Measurements from ENCODE around the gene CUX1.
A peak's percentile ranks its signal among the peaks of the same experiment; 100 is the strongest.

Gene CUX1, protein sequence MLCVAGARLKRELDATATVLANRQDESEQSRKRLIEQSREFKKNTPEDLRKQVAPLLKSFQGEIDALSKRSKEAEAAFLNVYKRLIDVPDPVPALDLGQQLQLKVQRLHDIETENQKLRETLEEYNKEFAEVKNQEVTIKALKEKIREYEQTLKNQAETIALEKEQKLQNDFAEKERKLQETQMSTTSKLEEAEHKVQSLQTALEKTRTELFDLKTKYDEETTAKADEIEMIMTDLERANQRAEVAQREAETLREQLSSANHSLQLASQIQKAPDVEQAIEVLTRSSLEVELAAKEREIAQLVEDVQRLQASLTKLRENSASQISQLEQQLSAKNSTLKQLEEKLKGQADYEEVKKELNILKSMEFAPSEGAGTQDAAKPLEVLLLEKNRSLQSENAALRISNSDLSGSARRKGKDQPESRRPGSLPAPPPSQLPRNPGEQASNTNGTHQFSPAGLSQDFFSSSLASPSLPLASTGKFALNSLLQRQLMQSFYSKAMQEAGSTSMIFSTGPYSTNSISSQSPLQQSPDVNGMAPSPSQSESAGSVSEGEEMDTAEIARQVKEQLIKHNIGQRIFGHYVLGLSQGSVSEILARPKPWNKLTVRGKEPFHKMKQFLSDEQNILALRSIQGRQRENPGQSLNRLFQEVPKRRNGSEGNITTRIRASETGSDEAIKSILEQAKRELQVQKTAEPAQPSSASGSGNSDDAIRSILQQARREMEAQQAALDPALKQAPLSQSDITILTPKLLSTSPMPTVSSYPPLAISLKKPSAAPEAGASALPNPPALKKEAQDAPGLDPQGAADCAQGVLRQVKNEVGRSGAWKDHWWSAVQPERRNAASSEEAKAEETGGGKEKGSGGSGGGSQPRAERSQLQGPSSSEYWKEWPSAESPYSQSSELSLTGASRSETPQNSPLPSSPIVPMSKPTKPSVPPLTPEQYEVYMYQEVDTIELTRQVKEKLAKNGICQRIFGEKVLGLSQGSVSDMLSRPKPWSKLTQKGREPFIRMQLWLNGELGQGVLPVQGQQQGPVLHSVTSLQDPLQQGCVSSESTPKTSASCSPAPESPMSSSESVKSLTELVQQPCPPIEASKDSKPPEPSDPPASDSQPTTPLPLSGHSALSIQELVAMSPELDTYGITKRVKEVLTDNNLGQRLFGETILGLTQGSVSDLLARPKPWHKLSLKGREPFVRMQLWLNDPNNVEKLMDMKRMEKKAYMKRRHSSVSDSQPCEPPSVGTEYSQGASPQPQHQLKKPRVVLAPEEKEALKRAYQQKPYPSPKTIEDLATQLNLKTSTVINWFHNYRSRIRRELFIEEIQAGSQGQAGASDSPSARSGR (N-terminal part only)

DNA sequence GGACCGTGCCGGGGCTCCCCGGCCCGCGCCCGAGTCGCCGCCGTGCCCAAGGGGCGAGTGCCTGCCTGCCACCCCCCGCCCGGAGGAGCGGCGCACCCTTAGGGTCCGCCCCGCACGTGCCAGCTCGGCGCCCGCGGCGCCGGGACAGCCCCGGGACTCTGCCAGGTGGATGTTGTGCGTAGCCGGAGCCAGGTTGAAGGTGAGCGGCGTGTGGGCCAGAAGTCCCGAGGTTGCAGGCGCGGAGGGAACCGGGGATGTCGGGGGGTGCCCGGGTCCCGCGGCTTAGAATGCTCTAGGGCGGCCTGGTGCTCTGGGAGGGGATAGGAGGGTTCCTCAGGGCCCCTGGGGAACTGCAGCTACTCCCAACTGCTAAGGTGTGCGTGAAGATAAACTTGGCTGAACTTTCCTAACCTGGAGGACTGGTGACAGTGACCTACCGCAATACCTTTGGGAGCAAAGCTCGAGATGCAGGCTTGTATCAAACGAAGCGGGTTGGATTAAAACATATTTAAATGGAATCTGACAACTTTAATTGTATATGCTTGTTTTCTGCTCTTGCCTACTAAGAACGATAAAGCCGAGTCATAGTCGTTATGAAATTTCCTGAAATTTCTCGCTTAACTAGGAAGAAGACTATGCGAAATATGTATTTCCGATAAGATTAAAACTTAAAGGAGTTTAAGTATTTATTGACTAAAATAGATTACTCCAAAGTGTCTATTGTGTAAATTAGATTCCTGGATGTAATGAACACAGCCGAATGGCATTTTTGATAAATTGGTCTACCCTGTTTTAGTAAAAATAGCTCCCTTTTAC, at the start of gene CUX1:
CUX1 (plus strand) TSS at position 156 of the 816 bp plus-strand sequence; CDS start at position 170, 14 bp downstream.
- intact Hi-C loops (cut with micrococcal nuclease) = no loop called here
- H3K27me3 Mint-ChIP-seq = no peaks in the 10 kb centered on the region
- H3K4me1 Mint-ChIP-seq (ENCODE audit: low read depth) = peaks cover 51% of the 10 kb centered on the region
- peaks cover 6% of the 10 kb centered on the region for H3K36me3 Mint-ChIP-seq (ENCODE audit: low read depth)
- H3K9me3 Mint-ChIP-seq = no peaks in the 10 kb centered on the region
- H3K27ac Mint-ChIP-seq = peak within 1 kb of the TSS; percentile 83
- peak within 1 kb of the TSS; percentile 81 for H3K4me3 Mint-ChIP-seq

DNA sequence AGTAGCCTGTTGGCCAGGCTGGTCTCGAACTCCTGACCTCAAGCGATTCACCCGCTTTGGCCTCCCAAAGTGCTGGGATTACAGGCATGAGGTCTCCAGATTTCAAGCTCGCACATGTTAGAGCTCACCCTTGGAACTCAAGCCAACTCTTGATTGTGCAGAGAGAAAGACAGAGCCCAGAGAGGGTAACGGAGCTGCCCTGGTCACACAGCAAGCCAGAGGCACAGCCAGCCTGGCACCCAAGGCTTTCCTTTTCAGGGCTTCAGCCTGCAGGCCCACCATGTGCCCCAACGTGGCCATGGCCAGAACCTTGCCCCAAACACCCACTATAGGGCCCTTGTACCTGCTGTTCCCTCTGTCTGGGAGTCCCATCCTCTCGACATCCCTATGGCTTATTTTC, 49.1 kb upstream of the CUX1 start:
- H3K27ac Mint-ChIP-seq = no peak overlapping the region
- H3K4me1 Mint-ChIP-seq (ENCODE audit: low read depth) = peaks cover 11% of the 10 kb centered on the region
- H3K27me3 Mint-ChIP-seq = peaks cover 12% of the 10 kb centered on the region
- intact Hi-C loops (cut with micrococcal nuclease) = no loop called here
- H3K4me3 Mint-ChIP-seq = no peak overlapping the region
- no peaks in the 10 kb centered on the region for H3K9me3 Mint-ChIP-seq
- H3K36me3 Mint-ChIP-seq (ENCODE audit: low read depth) = no peaks in the 10 kb centered on the region

DNA sequence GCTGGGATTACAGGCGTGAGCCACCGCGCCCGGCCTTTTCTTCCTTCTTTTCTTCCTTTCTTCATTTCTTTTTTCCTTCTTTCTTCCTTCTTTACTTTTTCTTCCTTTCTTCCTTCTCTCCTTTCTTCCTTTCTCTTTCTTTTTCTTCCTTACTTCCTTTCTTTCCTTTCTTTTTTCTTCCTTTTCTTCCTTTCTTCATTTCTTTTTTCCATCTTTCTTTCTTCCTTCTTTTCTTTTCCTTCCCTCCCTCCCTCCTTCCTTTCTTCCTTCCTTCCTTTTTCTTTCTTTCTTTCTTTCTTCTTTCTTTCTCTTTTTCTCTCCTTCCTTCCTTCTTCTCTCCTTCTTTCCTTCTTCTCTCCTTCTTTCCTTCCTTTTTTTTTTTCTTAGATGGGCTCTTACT, 47.0 kb upstream of the CUX1 start:
- no peaks in the 10 kb centered on the region for H3K36me3 Mint-ChIP-seq (ENCODE audit: low read depth)
- no peaks in the 10 kb centered on the region for H3K9me3 Mint-ChIP-seq
- H3K4me1 Mint-ChIP-seq (ENCODE audit: low read depth) = peaks cover 11% of the 10 kb centered on the region
- H3K27ac Mint-ChIP-seq = no peak overlapping the region
- no peak overlapping the region for H3K4me3 Mint-ChIP-seq
- H3K27me3 Mint-ChIP-seq = peaks cover 10% of the 10 kb centered on the region
- intact Hi-C loops (cut with micrococcal nuclease) = no loop called here

DNA sequence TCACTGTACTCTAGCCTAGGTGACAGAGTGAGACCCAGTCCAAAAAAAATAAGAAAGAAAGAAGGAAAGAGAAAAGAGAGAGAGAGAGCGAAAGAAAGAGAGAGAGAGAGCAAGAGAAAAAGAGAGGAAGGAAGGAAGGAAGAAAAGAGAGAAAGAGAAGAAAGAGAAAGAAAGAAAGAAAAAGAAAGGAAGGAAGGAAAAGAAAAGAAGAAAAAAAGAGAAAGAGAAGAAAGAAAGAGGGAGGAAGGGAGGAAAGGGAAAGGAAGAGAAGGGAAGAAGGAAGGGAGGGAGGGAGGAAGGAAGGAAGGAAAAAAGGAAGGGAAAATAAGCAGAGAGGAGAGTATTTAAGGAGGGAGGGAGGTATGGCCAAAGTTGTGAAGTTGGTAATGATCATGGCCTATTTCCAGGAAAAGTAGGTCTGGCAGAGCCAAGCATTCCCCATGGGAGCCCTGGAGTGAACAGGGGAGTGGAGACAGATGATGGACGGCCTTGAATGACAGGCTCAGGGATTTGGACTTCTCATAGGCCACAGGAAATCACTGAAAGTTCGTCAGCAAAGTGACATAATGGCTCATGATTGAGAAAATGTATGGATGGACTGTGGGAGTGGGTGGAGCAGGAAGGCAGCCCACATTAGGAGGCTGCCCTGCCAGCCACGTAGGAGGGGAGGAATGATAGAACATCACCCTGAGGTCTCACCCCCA, 44.8 kb upstream of the CUX1 start:
- peaks cover 11% of the 10 kb centered on the region for H3K4me1 Mint-ChIP-seq (ENCODE audit: low read depth)
- H3K27ac Mint-ChIP-seq = no peak overlapping the region
- H3K9me3 Mint-ChIP-seq = no peaks in the 10 kb centered on the region
- H3K4me3 Mint-ChIP-seq = no peak overlapping the region
- intact Hi-C loops (cut with micrococcal nuclease) = no loop called here
- peaks cover 10% of the 10 kb centered on the region for H3K27me3 Mint-ChIP-seq
- no peaks in the 10 kb centered on the region for H3K36me3 Mint-ChIP-seq (ENCODE audit: low read depth)

DNA sequence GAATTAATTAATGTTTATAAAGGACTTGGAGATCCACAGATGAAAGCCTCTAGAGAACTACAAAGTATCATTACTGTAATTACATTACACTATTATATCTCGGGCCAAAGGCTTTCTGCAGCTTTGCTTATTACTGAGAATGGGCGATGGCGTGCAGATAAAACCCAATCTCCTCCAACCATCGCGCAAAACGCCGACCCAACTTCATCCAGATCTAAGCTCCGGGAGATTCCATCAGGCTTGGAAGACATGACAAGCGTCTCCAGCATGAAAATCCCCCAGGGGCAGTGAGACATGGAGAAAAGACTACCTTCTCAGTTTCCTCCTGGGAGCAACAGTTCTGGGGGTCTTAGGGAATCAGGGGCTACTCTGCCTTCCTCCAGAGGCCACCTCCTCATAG, 42.2 kb upstream of the CUX1 start:
- Mint-ChIP-seq H3K4me3 (no peak overlapping the region), H3K9me3 (no peaks in the 10 kb centered on the region), H3K36me3 (ENCODE audit: low read depth) (no peaks in the 10 kb centered on the region), H3K27me3 (peaks cover 3% of the 10 kb centered on the region), H3K4me1 (ENCODE audit: low read depth) (peaks cover 11% of the 10 kb centered on the region), H3K27ac (no peak overlapping the region)
- intact Hi-C loops (cut with micrococcal nuclease) = no loop called here

DNA sequence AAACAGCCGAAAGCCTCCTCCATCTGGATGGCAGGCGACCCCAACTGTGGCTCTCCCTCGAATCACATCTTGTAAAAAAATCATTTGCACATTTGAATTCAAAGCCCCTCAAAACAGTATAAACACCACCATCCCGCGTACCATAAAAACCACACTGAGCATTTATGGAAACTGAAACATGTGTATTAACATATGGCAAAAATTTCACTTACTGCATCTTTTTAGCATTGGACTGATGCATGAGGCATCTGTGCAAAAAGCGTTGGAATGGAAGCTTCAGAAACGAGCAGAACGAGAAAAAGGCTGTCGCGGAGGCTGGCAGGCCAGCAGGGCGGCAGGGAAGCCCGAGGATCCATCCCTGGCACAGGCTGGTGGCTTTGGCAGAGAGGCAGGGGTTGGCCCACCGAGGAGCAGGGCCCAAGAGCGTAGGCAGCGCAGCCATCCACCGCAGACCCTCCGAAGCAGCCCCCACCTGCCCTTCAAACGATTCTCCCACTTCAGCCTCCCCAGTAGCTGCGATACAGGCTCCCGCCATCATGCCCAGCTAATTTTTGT, 39.3 kb upstream of the CUX1 start:
- no peaks in the 10 kb centered on the region for H3K4me1 Mint-ChIP-seq (ENCODE audit: low read depth)
- intact Hi-C loops (cut with micrococcal nuclease) = no loop called here
- H3K4me3 Mint-ChIP-seq = no peak overlapping the region
- no peaks in the 10 kb centered on the region for H3K9me3 Mint-ChIP-seq
- H3K27ac Mint-ChIP-seq = no peak overlapping the region
- no peaks in the 10 kb centered on the region for H3K36me3 Mint-ChIP-seq (ENCODE audit: low read depth)
- H3K27me3 Mint-ChIP-seq = peaks cover 1% of the 10 kb centered on the region

DNA sequence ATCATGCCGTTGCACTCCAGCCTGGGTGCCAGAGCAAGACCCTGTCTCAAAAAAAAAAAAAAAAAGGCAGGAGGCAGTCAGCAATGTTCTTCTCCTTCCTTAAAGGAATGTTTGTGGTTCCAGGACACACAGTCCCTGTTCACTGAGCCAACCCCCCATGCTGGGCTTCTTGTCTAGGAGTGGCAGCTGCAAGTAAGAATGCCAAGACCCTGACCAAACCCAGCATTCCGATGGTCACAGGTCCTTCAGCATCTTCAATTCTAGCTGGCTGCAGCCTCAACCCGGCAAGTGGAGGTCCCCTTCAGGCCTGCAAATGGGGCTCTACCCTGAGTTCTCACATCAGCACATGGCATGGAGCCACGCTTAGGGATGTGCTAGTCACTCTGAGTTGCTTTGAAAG, 38.2 kb upstream of the CUX1 start:
- Mint-ChIP-seq H3K9me3 (no peaks in the 10 kb centered on the region), H3K27me3 (peaks cover 9% of the 10 kb centered on the region), H3K4me3 (no peak overlapping the region), H3K27ac (no peak overlapping the region), H3K4me1 (ENCODE audit: low read depth) (peaks cover 10% of the 10 kb centered on the region), H3K36me3 (ENCODE audit: low read depth) (no peaks in the 10 kb centered on the region)
- intact Hi-C loops (cut with micrococcal nuclease) = no loop called here

DNA sequence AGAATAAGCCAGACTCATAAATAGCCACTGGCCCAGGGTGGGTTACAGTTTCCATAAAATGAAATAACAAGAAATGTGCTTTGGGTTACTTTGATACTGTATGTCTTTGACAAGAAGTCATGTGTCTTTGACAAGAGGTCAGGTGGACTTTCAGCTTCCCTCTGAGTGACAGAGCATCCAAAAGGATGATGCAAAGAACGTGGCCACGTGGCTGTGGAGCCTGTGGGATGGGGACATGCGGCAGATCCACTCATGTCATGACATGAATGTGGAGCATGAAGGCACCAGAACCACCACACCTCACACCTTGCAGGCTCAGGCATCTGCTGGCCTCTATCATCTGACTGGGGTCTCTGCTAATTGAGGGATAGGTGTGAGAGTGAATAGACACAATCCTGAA, 37.1 kb upstream of the CUX1 start:
- no peaks in the 10 kb centered on the region for H3K9me3 Mint-ChIP-seq
- peaks cover 13% of the 10 kb centered on the region for H3K27me3 Mint-ChIP-seq
- no peak overlapping the region for H3K27ac Mint-ChIP-seq
- no peaks in the 10 kb centered on the region for H3K36me3 Mint-ChIP-seq (ENCODE audit: low read depth)
- H3K4me1 Mint-ChIP-seq (ENCODE audit: low read depth) = peaks cover 18% of the 10 kb centered on the region
- no peak overlapping the region for H3K4me3 Mint-ChIP-seq
- intact Hi-C loops (cut with micrococcal nuclease) = no loop called here

DNA sequence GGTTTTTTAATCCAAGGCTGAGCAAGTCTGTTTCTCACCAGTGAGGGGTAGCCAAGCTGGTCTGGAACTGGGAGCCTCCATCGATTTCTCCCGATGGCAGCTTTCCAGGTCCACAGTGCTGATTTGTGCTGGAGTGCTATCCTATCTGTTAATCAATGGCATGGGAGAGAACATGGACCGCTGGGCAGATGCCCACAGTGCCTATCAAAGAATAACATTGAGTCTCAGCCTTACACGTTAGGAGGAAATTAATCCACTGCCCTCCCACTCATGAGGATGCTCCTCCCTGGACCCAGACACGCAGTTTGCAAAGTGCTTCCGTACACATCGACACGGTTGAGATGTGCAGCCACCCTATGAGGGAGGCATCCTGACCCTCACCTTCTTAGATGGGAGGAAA, 36.0 kb upstream of the CUX1 start:
- peaks cover 15% of the 10 kb centered on the region for H3K27me3 Mint-ChIP-seq
- no peak overlapping the region for H3K4me3 Mint-ChIP-seq
- peaks cover 19% of the 10 kb centered on the region for H3K4me1 Mint-ChIP-seq (ENCODE audit: low read depth)
- no peaks in the 10 kb centered on the region for H3K36me3 Mint-ChIP-seq (ENCODE audit: low read depth)
- H3K27ac Mint-ChIP-seq = no peak overlapping the region
- intact Hi-C loops (cut with micrococcal nuclease) = no loop called here
- H3K9me3 Mint-ChIP-seq = no peaks in the 10 kb centered on the region

DNA sequence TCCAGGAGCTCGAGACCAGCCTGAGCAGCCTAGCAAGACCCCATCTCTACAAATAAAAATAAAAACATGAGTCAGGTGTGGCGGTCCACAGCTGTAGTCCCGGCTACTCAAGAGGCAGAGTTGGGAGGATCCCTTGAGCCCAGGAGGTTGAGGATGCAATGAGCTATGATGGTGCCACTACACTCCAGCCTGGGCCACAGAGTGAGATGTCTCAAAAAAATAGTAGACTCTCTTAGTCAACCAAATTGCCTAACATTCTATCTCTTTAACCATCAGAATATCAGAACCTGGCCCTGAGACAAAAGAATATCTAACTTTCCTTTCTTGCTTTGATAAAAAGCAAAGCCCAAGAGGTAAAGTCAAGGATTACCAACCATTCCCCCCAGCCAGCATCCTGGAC, 35.0 kb upstream of the CUX1 start:
- H3K27me3 Mint-ChIP-seq = peaks cover 15% of the 10 kb centered on the region
- no peak overlapping the region for H3K4me3 Mint-ChIP-seq
- no peaks in the 10 kb centered on the region for H3K9me3 Mint-ChIP-seq
- H3K36me3 Mint-ChIP-seq (ENCODE audit: low read depth) = no peaks in the 10 kb centered on the region
- intact Hi-C loops (cut with micrococcal nuclease) = no loop called here
- no peak overlapping the region for H3K27ac Mint-ChIP-seq
- peaks cover 19% of the 10 kb centered on the region for H3K4me1 Mint-ChIP-seq (ENCODE audit: low read depth)

DNA sequence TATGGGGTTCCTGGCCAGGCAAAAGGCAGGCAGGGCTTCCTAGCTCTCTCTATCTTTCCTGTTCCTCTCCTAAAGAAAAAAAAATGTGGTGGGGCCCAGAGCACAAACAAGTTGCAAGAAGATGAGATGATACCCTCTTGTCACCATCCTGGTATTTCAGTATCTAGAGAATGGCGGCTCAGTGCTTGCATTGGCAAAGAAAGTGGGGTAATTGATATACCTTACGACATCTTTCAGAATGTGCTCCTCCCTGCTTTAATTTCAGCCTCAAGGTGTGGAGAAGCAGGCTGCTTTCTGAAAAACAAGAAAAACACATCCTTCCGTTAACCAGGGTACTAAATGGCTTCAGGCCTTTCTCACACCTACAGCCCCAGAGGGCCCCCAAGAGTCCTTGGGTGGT, 34.5 kb upstream of the CUX1 start:
- H3K27ac Mint-ChIP-seq = no peak overlapping the region
- H3K27me3 Mint-ChIP-seq = peaks cover 15% of the 10 kb centered on the region
- intact Hi-C loops (cut with micrococcal nuclease) = no loop called here
- no peaks in the 10 kb centered on the region for H3K36me3 Mint-ChIP-seq (ENCODE audit: low read depth)
- H3K9me3 Mint-ChIP-seq = no peaks in the 10 kb centered on the region
- H3K4me1 Mint-ChIP-seq (ENCODE audit: low read depth) = peaks cover 19% of the 10 kb centered on the region
- H3K4me3 Mint-ChIP-seq = no peak overlapping the region

DNA sequence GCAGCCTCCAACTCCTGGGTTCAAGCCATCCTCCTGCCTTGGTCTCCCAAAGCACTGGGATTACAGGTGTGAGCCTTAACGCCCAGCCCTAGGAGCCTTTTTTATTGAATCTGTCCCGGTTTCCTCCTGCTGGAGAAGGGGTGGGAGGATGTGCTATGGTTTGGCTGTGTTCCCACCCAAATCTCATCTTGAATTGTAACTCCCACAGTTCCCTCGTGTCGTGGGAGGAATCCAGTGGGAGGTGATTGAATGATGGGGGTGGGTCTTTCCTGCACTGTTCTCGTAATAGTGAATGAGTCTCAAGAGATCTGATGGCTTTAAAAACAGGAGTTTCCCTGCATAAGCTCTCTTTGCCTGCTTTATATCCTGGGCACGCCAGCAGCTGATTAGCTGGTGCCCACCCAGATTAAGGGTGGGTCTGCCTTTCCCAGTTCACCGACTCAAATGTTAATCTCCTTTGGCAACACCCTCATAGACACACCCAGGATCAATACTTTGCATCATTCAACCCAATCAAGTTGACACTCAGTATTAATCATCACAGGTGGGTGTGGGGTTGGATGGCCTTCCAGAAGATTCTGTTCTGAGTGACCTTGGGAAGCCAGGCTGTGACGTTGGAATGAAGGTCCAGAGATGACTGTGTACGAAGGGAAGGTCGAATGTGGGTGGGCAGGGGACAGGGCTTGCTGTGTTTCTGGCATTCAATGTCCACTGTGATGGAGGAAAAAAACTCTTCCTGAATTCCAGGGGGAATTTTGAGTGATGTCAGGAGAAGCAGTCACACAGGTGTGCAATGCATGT, 33.8 kb upstream of the CUX1 start:
- H3K9me3 Mint-ChIP-seq = no peaks in the 10 kb centered on the region
- H3K27ac Mint-ChIP-seq = peak overlapping the region; percentile 22
- H3K4me1 Mint-ChIP-seq (ENCODE audit: low read depth) = peaks cover 19% of the 10 kb centered on the region
- no peaks in the 10 kb centered on the region for H3K36me3 Mint-ChIP-seq (ENCODE audit: low read depth)
- H3K27me3 Mint-ChIP-seq = peaks cover 15% of the 10 kb centered on the region
- intact Hi-C loops (cut with micrococcal nuclease) = no loop called here
- no peak overlapping the region for H3K4me3 Mint-ChIP-seq
